Hepatocyte (in vitro differentiated cells): ENCODE results near the gene ZMPSTE24. TPM values are rescaled to one million over a fixed set of nuclear protein-coding genes. Genes with fewer than 3 reads are reported as not detected.
"Not testable (repeated sequence)": the region's sequence is repeated elsewhere in the genome, so short reads cannot be mapped to it uniquely, and the experiment has no call there.

Experiments used
- DNase-seq: peaks from one replicate; pipeline ENCODE4 v3.0.0-alpha.2; 2016; ENCODE audit warnings: low spot score
- H2AFZ ChIP-seq: fragments of 200-600 bp; sonication (generic); 2 replicates; pipeline ENCODE4 v1.6.0; 2016; ENCODE audit warnings: antibody characterized with exemption, mild to moderate bottlenecking
- H3K27ac ChIP-seq: fragments of 200-600 bp; sonication (generic); 2 replicates; pipeline ENCODE4 v1.5.1; 2016; ENCODE audit warnings: mild to moderate bottlenecking
- H3K27me3 ChIP-seq: fragments of 200-600 bp; sonication (generic); 2 replicates; pipeline ENCODE4 v1.6.1; 2016
- H3K36me3 ChIP-seq: fragments of 200-600 bp; sonication (generic); replicated peaks from 2 replicates; pipeline ENCODE4 v1.5.1; 2016; ENCODE audit warnings: low read depth; ENCODE audit not compliant: insufficient read depth
- H3K4me1 ChIP-seq: fragments of 200-600 bp; sonication (generic); 2 replicates; pipeline ENCODE4 v1.5.1; 2016; ENCODE audit warnings: mild to moderate bottlenecking, moderate library complexity; ENCODE audit not compliant: insufficient read depth
- H3K4me2 ChIP-seq: fragments of 200-600 bp; sonication (generic); 2 replicates; pipeline ENCODE4 v1.6.0; 2016
- H3K4me3 ChIP-seq: fragments of 200-600 bp; sonication (generic); 2 replicates; pipeline ENCODE4 v1.5.1; 2016; ENCODE audit warnings: mild to moderate bottlenecking
- H3K79me2 ChIP-seq: fragments of 200-600 bp; sonication (generic); 2 replicates; pipeline ENCODE4 v1.6.0; 2017; ENCODE audit warnings: mild to moderate bottlenecking
- H3K9me2 ChIP-seq: fragments of 200-600 bp; sonication (generic); replicated peaks from 2 replicates; pipeline ENCODE4 v1.6.0; 2017; ENCODE audit warnings: mild to moderate bottlenecking; ENCODE audit not compliant: insufficient read depth
- H3K9me3 ChIP-seq: fragments of 200-600 bp; sonication (generic); 2 replicates; pipeline ENCODE4 v1.5.1; 2016; ENCODE audit warnings: low read depth, mild to moderate bottlenecking
- H4K20me1 ChIP-seq: fragments of 200-600 bp; sonication (generic); 2 replicates; pipeline ENCODE4 v1.6.0; 2016; ENCODE audit warnings: mild to moderate bottlenecking; ENCODE audit not compliant: insufficient read depth, poor library complexity, severe bottlenecking
- CTCF ChIP-seq: fragments of 200-600 bp; sonication (generic); IDR thresholded peaks from 2 replicates; pipeline ENCODE4 v1.5.1; 2016; ENCODE audit warnings: antibody characterized with exemption, mild to moderate bottlenecking; ENCODE audit not compliant: poor library complexity
- EZH2 ChIP-seq: fragments of 200-600 bp; sonication (generic); IDR thresholded peaks from 2 replicates; pipeline ENCODE4 v1.6.1; 2016; ENCODE audit warnings: antibody characterized with exemption, mild to moderate bottlenecking, borderline replicate concordance
- EZH2phosphoT487 ChIP-seq: fragments of 200-600 bp; sonication (generic); IDR thresholded peaks from one replicate; pipeline ENCODE4 v1.6.1; 2018; ENCODE audit warnings: antibody characterized with exemption, mild to moderate bottlenecking, low read depth, moderate library complexity; ENCODE audit not compliant: unreplicated experiment, severe bottlenecking
- WGBS: methylation state at CpG from one replicate; pipeline ENCODE4 v1.1.6; 2016; ENCODE audit warnings: low lambda C conversion rate; ENCODE audit errors: missing lambda C conversion rate; 5-methylcytosine and 5-hydroxymethylcytosine counted together
- polyA plus RNA-seq: library from polyadenylated mRNA; unstranded; fragments of >200 nt; fragmentation: Nextera tagmentation; extraction: Ambion mirVana; gene quantifications from 2 replicates; pipeline ENCODE4 v1.2.1, GENCODE V29; 2016
- total RNA-seq: library from RNA; depleted of rRNA; stranded (reverse); fragments of >200 nt; gene quantifications from 2 replicates; pipeline ENCODE4 v1.2.3, GENCODE V29; 2014

The ZMPSTE24 gene
- total and polyA plus RNA-seq, 2 experiments from 2014 or later: 35.6 to 56.1 TPM

GRCh38 chr1:40339420-40340323 lies 81.6 kb downstream of the ZMPSTE24 start:
- DNase-seq: no peak
- Histone ChIP-seq H4K20me1 (no peaks in the 10 kb centered on the region), H3K27ac (no peak overlapping the region), H3K79me2 (no peaks in the 10 kb centered on the region), H3K27me3 (no peaks in the 10 kb centered on the region), H3K4me1 (peaks cover 3% of the 10 kb centered on the region), H3K4me2 (no peak overlapping the region), H3K4me3 (no peak overlapping the region), H3K9me2 (no peaks in the 10 kb centered on the region), H2AFZ (no peak overlapping the region), H3K9me3 (no peaks in the 10 kb centered on the region), H3K36me3 (no peaks in the 10 kb centered on the region)
- WGBS: 70% methylated on average over 6 of the region's 6 CpGs
- no peak for TF ChIP-seq EZH2
- no peak for TF ChIP-seq EZH2phosphoT487
- no peak for TF ChIP-seq CTCF

- Histone ChIP-seq H3K27me3 (no peaks in the 10 kb centered on the region), H3K9me2 (no peaks in the 10 kb centered on the region), H3K9me3 (no peaks in the 10 kb centered on the region), H3K79me2 (no peaks in the 10 kb centered on the region), H3K36me3 (no peaks in the 10 kb centered on the region), H3K27ac (no peak overlapping the region), H3K4me3 (no peak overlapping the region), H4K20me1 (no peaks in the 10 kb centered on the region), H3K4me1 (peaks cover 3% of the 10 kb centered on the region), H2AFZ (no peak overlapping the region), H3K4me2 (no peak overlapping the region)
- WGBS: 68% methylated on average over 6 of the region's 6 CpGs
- no peak for TF ChIP-seq CTCF
- TF ChIP-seq EZH2: no peak
- no peak for TF ChIP-seq EZH2phosphoT487
- DNase-seq: no peak
Measured at GRCh38 chr1:40341491-40342380, 83.7 kb downstream of the ZMPSTE24 start.

GRCh38 chr1:40342381-40342717 lies 84.3 kb downstream of the ZMPSTE24 start:
- H2AFZ ChIP-seq, H4K20me1 ChIP-seq, H3K79me2 ChIP-seq, H3K4me1 ChIP-seq, H3K36me3 ChIP-seq, H3K9me2 ChIP-seq, H3K4me2 ChIP-seq, H3K9me3 ChIP-seq, DNase-seq, H3K27ac ChIP-seq, H3K27me3 ChIP-seq, H3K4me3 ChIP-seq: not testable (repeated sequence)
- 96% methylated on average over 3 of the region's 3 CpGs for WGBS

Other genes with a start within 250 kb of the ZMPSTE24 start
- gene CAP1, start 217.5 kb upstream of the ZMPSTE24 start, total RNA-seq: 186 and 191 TPM in 2 replicates
- gene CAP1, start 217.5 kb upstream of the ZMPSTE24 start, polyA plus RNA-seq: 189 and 191 TPM in 2 replicates
- gene PPT1, start 161.0 kb upstream of the ZMPSTE24 start, total RNA-seq: 64.2 and 86.5 TPM in 2 replicates
- gene PPT1, start 161.0 kb upstream of the ZMPSTE24 start, polyA plus RNA-seq: 78.0 and 80.2 TPM in 2 replicates
- 17.4 and 18.8 TPM in 2 replicates for gene RLF, start 96.8 kb upstream of the ZMPSTE24 start, total RNA-seq
- gene RLF, start 96.8 kb upstream of the ZMPSTE24 start, polyA plus RNA-seq: 3.9 and 5.6 TPM in 2 replicates
- gene TMCO2, start 10.3 kb upstream of the ZMPSTE24 start, total RNA-seq: not detected in 2 replicates
- 0.69 TPM in 1 of 2 replicates, not detected in the other for gene TMCO2, start 10.3 kb upstream of the ZMPSTE24 start, polyA plus RNA-seq
- gene COL9A2, start 59.0 kb downstream of the ZMPSTE24 start, total RNA-seq: 13.3 and 20.6 TPM in 2 replicates
- gene COL9A2, start 59.0 kb downstream of the ZMPSTE24 start, polyA plus RNA-seq: 24.9 and 33.5 TPM in 2 replicates
- 23.1 and 23.9 TPM in 2 replicates for gene SMAP2, start 115.5 kb downstream of the ZMPSTE24 start, total RNA-seq
- 22.9 and 25.0 TPM in 2 replicates for gene SMAP2, start 115.5 kb downstream of the ZMPSTE24 start, polyA plus RNA-seq
- gene ZFP69B, start 192.2 kb downstream of the ZMPSTE24 start, total RNA-seq: 3.2 and 5.0 TPM in 2 replicates
- 1.1 and 4.8 TPM in 2 replicates for gene ZFP69B, start 192.2 kb downstream of the ZMPSTE24 start, polyA plus RNA-seq
- gene ZFP69, start 219.1 kb downstream of the ZMPSTE24 start, total RNA-seq: 2.1 and 2.3 TPM in 2 replicates
- 1.3 and 1.4 TPM in 2 replicates for gene ZFP69, start 219.1 kb downstream of the ZMPSTE24 start, polyA plus RNA-seq